ENCODE results near the gene PPFIA2.
A peak's percentile ranks its signal among the peaks of the same experiment; 100 is the strongest.

PPFIA2 gene

DNA sequence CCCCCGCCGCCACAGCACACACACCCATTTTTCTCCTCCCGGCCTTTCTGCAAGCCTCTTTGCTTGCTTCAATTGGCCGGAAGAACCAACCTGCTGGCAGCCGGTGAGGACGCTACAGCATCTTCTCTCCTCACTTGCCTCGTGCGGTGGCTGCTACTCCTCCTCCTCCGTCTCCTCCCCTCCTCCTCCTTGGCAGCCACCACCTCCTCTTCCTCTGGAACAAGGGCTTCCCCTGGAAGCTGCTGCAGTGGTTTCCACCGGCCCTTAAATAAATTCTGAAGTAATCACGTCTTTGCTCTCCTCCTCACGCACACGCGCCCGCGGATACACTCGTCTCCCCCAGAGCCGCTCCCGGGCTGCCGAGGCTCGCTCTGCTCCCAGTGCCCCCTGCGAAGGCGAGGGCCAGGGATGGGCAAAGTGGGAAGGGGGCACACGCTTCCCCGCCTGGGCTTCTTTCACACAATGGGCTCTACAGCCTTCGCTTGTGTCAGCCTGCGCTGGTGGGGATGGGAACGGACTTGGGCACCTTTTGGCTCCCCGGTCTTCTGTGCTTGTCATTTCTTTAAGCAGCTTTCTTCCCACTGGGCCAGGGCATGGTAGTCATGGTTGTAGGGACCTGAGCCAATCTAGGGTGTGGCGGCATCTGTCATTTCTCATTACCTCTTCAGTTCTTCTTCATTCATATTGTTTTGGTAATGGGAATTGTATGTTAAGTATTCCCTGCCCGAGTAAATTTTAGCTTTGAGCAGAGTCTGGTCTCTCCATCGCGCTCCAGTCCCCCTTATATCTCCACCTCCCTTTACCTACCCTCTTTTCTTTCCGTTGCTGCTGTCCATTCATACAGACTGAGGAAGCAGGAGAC, at the start of gene PPFIA2:
Gene PPFIA2 (minus strand): TSS at position 161 of the 862 bp plus-strand sequence.
- Histone ChIP-seq H3K36me3 (ENCODE audit: control insufficient read depth, insufficient read depth, low read length) (no peaks in the 10 kb centered on the region), H3K27ac (ENCODE audit: low read depth, low read length) (no peak within 1 kb of the TSS), H3K4me1 (ENCODE audit: control insufficient read depth, insufficient read depth, low read length) (no peaks in the 10 kb centered on the region), H3K4me3 (ENCODE audit: low read length) (peak within 1 kb of the TSS; percentile 60), H3K9ac (ENCODE audit: low read length) (no peak within 1 kb of the TSS), H3K27me3 (ENCODE audit: control insufficient read depth, insufficient read depth, low read length) (no peaks in the 10 kb centered on the region)

DNA sequence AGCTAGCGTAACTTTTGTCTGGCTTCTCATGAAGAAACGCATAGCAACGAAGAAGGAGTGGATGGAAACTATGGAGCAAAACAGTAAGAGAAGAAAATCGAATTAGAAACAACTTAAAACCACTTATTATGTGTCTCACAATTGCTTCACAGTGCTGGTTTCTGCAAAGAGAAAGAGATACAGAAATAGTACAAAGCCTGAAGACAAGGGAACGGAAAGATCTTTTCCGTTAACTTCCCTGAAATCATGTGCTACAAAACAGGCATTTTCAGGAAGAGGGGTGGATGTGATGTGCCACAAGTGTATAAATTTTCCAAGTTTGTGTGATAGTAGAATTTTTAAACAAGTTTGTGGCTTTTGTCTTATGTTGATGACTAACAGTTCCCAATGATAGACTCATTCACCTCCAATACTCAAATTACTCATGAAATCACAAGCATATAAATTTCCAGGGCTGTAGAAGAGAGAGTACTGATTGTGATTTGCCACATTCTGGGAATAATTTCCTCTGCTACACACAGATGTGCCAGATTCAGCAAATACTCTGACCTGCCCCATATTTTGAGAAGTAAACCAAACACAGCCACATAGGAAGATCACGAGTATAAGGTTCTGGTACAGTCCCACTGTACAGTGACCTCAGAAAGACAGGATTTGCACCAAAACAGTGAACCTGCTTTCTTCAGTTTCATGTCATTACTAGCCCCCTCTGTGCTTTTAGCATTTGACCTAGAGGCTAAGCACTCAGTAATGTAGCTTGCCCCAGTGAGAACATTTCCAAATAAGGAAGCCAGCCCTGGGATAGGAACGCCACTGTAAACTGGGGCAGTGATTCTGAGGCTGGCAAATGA, 41.4 kb upstream of the PPFIA2 start:
- no peaks in the 10 kb centered on the region for H3K4me1 ChIP-seq (ENCODE audit: control insufficient read depth, insufficient read depth, low read length)
- peak overlapping the region; percentile 17 for H3K27ac ChIP-seq (ENCODE audit: low read depth, low read length)
- H3K9ac ChIP-seq (ENCODE audit: low read length) = no peak overlapping the region

GRCh38 chr12:81798294-81798693, 39.1 kb upstream of the PPFIA2 start:
- no peaks in the 10 kb centered on the region for H3K27me3 ChIP-seq (ENCODE audit: control insufficient read depth, insufficient read depth, low read length)
- no peak overlapping the region for H3K27ac ChIP-seq (ENCODE audit: low read depth, low read length)
- no peaks in the 10 kb centered on the region for H3K36me3 ChIP-seq (ENCODE audit: control insufficient read depth, insufficient read depth, low read length)
- no peak overlapping the region for H3K4me3 ChIP-seq (ENCODE audit: low read length)
- no peak overlapping the region for H3K9ac ChIP-seq (ENCODE audit: low read length)
- no peaks in the 10 kb centered on the region for H3K4me1 ChIP-seq (ENCODE audit: control insufficient read depth, insufficient read depth, low read length)

More for the DNA sequence above, 41.4 kb upstream of the PPFIA2 start:
- Histone ChIP-seq H3K4me3 (ENCODE audit: low read length) (no peak overlapping the region), H3K27me3 (ENCODE audit: control insufficient read depth, insufficient read depth, low read length) (no peaks in the 10 kb centered on the region), H3K36me3 (ENCODE audit: control insufficient read depth, insufficient read depth, low read length) (no peaks in the 10 kb centered on the region)

- no peaks in the 10 kb centered on the region for H3K36me3 ChIP-seq (ENCODE audit: control insufficient read depth, insufficient read depth, low read length)
- H3K4me3 ChIP-seq (ENCODE audit: low read length) = no peak overlapping the region
- no peaks in the 10 kb centered on the region for H3K27me3 ChIP-seq (ENCODE audit: control insufficient read depth, insufficient read depth, low read length)
- H3K27ac ChIP-seq (ENCODE audit: low read depth, low read length) = no peak overlapping the region
- no peaks in the 10 kb centered on the region for H3K4me1 ChIP-seq (ENCODE audit: control insufficient read depth, insufficient read depth, low read length)
- no peak overlapping the region for H3K9ac ChIP-seq (ENCODE audit: low read length)
These were observed 38.0 kb upstream of the PPFIA2 start for GRCh38 chr12:81797100-81797499.

GRCh38 chr12:81792666-81793065, 33.5 kb upstream of the PPFIA2 start:
- Histone ChIP-seq H3K36me3 (ENCODE audit: control insufficient read depth, insufficient read depth, low read length) (no peaks in the 10 kb centered on the region), H3K27ac (ENCODE audit: low read depth, low read length) (no peak overlapping the region), H3K9ac (ENCODE audit: low read length) (no peak overlapping the region), H3K4me1 (ENCODE audit: control insufficient read depth, insufficient read depth, low read length) (no peaks in the 10 kb centered on the region), H3K4me3 (ENCODE audit: low read length) (no peak overlapping the region), H3K27me3 (ENCODE audit: control insufficient read depth, insufficient read depth, low read length) (no peaks in the 10 kb centered on the region)

DNA sequence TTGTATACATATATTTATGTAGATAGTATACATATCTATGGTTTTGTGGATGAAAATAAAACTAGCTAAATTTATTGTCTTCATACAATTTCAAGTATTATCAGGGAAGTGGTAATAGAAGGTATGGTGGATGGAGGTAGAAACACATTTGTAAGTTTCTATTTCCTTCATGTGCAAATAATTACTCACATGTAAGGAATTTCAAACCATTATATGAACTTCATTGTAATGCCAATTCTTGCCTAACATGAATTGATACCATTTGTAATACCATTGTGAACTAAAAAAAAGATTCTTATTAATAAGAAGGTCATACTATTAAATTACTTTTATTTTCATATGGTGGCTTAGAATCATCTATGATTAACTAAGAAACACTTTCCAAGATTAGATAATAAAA, 20.1 kb upstream of the PPFIA2 start:
- Histone ChIP-seq H3K4me1 (ENCODE audit: control insufficient read depth, insufficient read depth, low read length) (no peaks in the 10 kb centered on the region), H3K9ac (ENCODE audit: low read length) (no peak overlapping the region), H3K27ac (ENCODE audit: low read depth, low read length) (no peak overlapping the region), H3K36me3 (ENCODE audit: control insufficient read depth, insufficient read depth, low read length) (no peaks in the 10 kb centered on the region), H3K4me3 (ENCODE audit: low read length) (no peak overlapping the region), H3K27me3 (ENCODE audit: control insufficient read depth, insufficient read depth, low read length) (no peaks in the 10 kb centered on the region)

GRCh38 chr12:81778719-81779118, 19.6 kb upstream of the PPFIA2 start:
- Histone ChIP-seq H3K4me3 (ENCODE audit: low read length) (no peak overlapping the region), H3K27me3 (ENCODE audit: control insufficient read depth, insufficient read depth, low read length) (no peaks in the 10 kb centered on the region), H3K27ac (ENCODE audit: low read depth, low read length) (no peak overlapping the region), H3K4me1 (ENCODE audit: control insufficient read depth, insufficient read depth, low read length) (no peaks in the 10 kb centered on the region), H3K9ac (ENCODE audit: low read length) (no peak overlapping the region), H3K36me3 (ENCODE audit: control insufficient read depth, insufficient read depth, low read length) (no peaks in the 10 kb centered on the region)

GRCh38 chr12:81758421-81759189, 545 bp downstream of the PPFIA2 start:
- no peaks in the 10 kb centered on the region for H3K4me1 ChIP-seq (ENCODE audit: control insufficient read depth, insufficient read depth, low read length)
- H3K4me3 ChIP-seq (ENCODE audit: low read length) = peak overlapping the region; percentile 60
- H3K27ac ChIP-seq (ENCODE audit: low read depth, low read length) = no peak overlapping the region
- H3K27me3 ChIP-seq (ENCODE audit: control insufficient read depth, insufficient read depth, low read length) = no peaks in the 10 kb centered on the region
- no peaks in the 10 kb centered on the region for H3K36me3 ChIP-seq (ENCODE audit: control insufficient read depth, insufficient read depth, low read length)
- no peak overlapping the region for H3K9ac ChIP-seq (ENCODE audit: low read length)

- Histone ChIP-seq H3K27ac (ENCODE audit: low read depth, low read length) (no peak overlapping the region), H3K4me1 (ENCODE audit: control insufficient read depth, insufficient read depth, low read length) (no peaks in the 10 kb centered on the region), H3K36me3 (ENCODE audit: control insufficient read depth, insufficient read depth, low read length) (no peaks in the 10 kb centered on the region), H3K27me3 (ENCODE audit: control insufficient read depth, insufficient read depth, low read length) (no peaks in the 10 kb centered on the region), H3K9ac (ENCODE audit: low read length) (no peak overlapping the region), H3K4me3 (ENCODE audit: low read length) (peak overlapping the region; percentile 60)
These were observed 1.3 kb downstream of the PPFIA2 start for GRCh38 chr12:81757731-81758365.

DNA sequence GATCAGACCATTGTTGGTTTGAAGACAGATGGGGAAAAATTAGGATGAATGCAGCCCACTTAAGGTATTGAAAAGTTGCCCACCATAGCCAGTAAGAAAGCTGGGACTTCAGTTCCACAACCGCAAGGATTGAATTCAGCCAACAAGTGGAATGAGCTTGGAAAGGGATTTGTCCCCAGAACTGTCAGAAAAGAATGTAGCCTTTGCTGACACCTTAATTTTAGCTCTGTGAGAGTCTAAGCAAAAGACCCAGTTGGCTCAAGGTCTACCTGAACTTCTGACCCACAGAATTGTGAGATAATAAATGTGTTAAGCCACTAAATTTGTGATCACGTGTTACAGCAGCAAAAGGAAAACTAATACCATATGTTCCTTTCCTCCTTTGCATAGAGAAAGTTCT, 29.4 kb downstream of the PPFIA2 start:
- H3K36me3 ChIP-seq (ENCODE audit: control insufficient read depth, insufficient read depth, low read length) = no peaks in the 10 kb centered on the region

DNA sequence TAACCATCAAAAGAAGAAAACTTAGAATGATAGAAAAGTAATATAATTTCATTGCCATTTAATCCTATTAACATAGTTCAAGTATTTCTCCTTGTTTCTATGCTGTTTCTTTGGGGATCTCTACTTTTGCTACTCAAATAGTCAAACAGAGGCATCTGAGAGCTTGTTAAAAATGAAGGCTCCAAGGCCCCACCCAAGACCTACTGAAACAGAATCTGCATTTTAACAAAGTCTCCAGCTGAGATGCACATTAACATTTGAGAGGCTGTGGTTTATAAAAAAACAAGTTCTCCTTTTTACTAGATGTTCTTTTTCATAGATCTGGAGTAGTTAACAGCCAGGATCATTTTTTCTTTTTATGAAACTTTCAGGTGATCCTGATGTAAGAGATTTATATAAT, 31.8 kb downstream of the PPFIA2 start:
- no peak overlapping the region for H3K4me3 ChIP-seq (ENCODE audit: low read length)
- H3K36me3 ChIP-seq (ENCODE audit: control insufficient read depth, insufficient read depth, low read length) = no peaks in the 10 kb centered on the region
- no peak overlapping the region for H3K27ac ChIP-seq (ENCODE audit: low read depth, low read length)
- no peak overlapping the region for H3K9ac ChIP-seq (ENCODE audit: low read length)
- H3K4me1 ChIP-seq (ENCODE audit: control insufficient read depth, insufficient read depth, low read length) = no peaks in the 10 kb centered on the region
- no peaks in the 10 kb centered on the region for H3K27me3 ChIP-seq (ENCODE audit: control insufficient read depth, insufficient read depth, low read length)

More for the DNA sequence above, 29.4 kb downstream of the PPFIA2 start:
- Histone ChIP-seq H3K4me3 (ENCODE audit: low read length) (no peak overlapping the region), H3K9ac (ENCODE audit: low read length) (no peak overlapping the region), H3K27me3 (ENCODE audit: control insufficient read depth, insufficient read depth, low read length) (no peaks in the 10 kb centered on the region), H3K4me1 (ENCODE audit: control insufficient read depth, insufficient read depth, low read length) (no peaks in the 10 kb centered on the region), H3K27ac (ENCODE audit: low read depth, low read length) (no peak overlapping the region)

GRCh38 chr12:81726634-81727033, 32.5 kb downstream of the PPFIA2 start:
- no peak overlapping the region for H3K4me3 ChIP-seq (ENCODE audit: low read length)
- H3K36me3 ChIP-seq (ENCODE audit: control insufficient read depth, insufficient read depth, low read length) = no peaks in the 10 kb centered on the region
- H3K4me1 ChIP-seq (ENCODE audit: control insufficient read depth, insufficient read depth, low read length) = no peaks in the 10 kb centered on the region
- H3K27ac ChIP-seq (ENCODE audit: low read depth, low read length) = no peak overlapping the region
- no peak overlapping the region for H3K9ac ChIP-seq (ENCODE audit: low read length)
- no peaks in the 10 kb centered on the region for H3K27me3 ChIP-seq (ENCODE audit: control insufficient read depth, insufficient read depth, low read length)
